ENCODE data around the gene GNG14. TPM values are rescaled to one million over a fixed set of nuclear protein-coding genes. Genes with fewer than 3 reads are reported as not detected.
A peak's percentile ranks its signal among the peaks of the same experiment; 100 is the strongest.

GNG14 gene
- total and polyA plus RNA-seq, 2 of the 13 experiments (the other 11 are each of a cell fraction or from before 2014, with no cell fraction given): not detected

- TF ChIP-seq, protein P1, sequence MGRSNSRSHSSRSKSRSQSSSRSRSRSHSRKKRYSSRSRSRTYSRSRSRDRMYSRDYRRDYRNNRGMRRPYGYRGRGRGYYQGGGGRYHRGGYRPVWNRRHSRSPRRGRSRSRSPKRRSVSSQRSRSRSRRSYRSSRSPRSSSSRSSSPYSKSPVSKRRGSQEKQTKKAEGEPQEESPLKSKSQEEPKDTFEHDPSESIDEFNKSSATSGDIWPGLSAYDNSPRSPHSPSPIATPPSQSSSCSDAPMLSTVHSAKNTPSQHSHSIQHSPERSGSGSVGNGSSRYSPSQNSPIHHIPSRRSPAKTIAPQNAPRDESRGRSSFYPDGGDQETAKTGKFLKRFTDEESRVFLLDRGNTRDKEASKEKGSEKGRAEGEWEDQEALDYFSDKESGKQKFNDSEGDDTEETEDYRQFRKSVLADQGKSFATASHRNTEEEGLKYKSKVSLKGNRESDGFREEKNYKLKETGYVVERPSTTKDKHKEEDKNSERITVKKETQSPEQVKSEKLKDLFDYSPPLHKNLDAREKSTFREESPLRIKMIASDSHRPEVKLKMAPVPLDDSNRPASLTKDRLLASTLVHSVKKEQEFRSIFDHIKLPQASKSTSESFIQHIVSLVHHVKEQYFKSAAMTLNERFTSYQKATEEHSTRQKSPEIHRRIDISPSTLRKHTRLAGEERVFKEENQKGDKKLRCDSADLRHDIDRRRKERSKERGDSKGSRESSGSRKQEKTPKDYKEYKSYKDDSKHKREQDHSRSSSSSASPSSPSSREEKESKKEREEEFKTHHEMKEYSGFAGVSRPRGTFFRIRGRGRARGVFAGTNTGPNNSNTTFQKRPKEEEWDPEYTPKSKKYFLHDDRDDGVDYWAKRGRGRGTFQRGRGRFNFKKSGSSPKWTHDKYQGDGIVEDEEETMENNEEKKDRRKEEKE (IDR thresholded peaks at IDR 0.05): no peak
- TF ChIP-seq CSRNP1 (CRISPR knock-in tag; IDR thresholded peaks at IDR 0.05) (no peak), ZNF367 (CRISPR knock-in tag; IDR thresholded peaks at IDR 0.05; ENCODE audit: borderline replicate concordance) (no peak), ATAD3A (CRISPR knock-in tag; IDR thresholded peaks at IDR 0.05) (no peak), ZNF44 (CRISPR knock-in tag; IDR thresholded peaks at IDR 0.05) (no peak), RELA (CRISPR knock-in tag; IDR thresholded peaks at IDR 0.05) (no peak), PHB2 (IDR thresholded peaks at IDR 0.05; ENCODE audit: partially characterized antibody) (no peak), ZNF569 (CRISPR knock-in tag; IDR thresholded peaks at IDR 0.05; ENCODE audit: borderline replicate concordance) (no peak), ELF3 (CRISPR knock-in tag; IDR thresholded peaks at IDR 0.05) (peak; percentile 58; the same call in 1 of the 2 replicates), ZNF790 (CRISPR knock-in tag; IDR thresholded peaks at IDR 0.05; ENCODE audit: borderline replicate concordance) (no peak), KIAA2018 (CRISPR knock-in tag; IDR thresholded peaks at IDR 0.05; ENCODE audit: borderline replicate concordance) (no peak), ZNF225 (CRISPR knock-in tag; IDR thresholded peaks at IDR 0.05) (no peak), HMG20A (CRISPR knock-in tag; IDR thresholded peaks at IDR 0.05; ENCODE audit: borderline replicate concordance) (no peak), HDAC2 (CRISPR knock-in tag; IDR thresholded peaks at IDR 0.05) (peak; percentile 75), ZNF777 (CRISPR knock-in tag; IDR thresholded peaks at IDR 0.05) (peak; percentile 18)
Measured at GRCh38 chr19:12722566-12723380, 35.0 kb downstream of the GNG14 start (continued).
